Fibroblast of pulmonary artery (primary cell): ENCODE data around the gene FPR1.
A peak's percentile ranks its signal among the peaks of the same experiment; 100 is the strongest.

Experiments used
- DNase-seq: peaks from one replicate; pipeline ENCODE4 v3.0.0-alpha.2; 2010; ENCODE audit warnings: low read depth
- H3K4me3 ChIP-seq: replicated peaks from 2 replicates; pipeline ENCODE4 v1.5.1; 2011; ENCODE audit warnings: low read depth, mild to moderate bottlenecking, control low read depth, low read length, moderate library complexity
- CTCF ChIP-seq: IDR thresholded peaks from 2 replicates; pipeline ENCODE4 v1.5.1; 2011; ENCODE audit warnings: mild to moderate bottlenecking, control low read depth, low read length, inconsistent platforms; ENCODE audit errors: missing control alignments

FPR1 gene

DNA sequence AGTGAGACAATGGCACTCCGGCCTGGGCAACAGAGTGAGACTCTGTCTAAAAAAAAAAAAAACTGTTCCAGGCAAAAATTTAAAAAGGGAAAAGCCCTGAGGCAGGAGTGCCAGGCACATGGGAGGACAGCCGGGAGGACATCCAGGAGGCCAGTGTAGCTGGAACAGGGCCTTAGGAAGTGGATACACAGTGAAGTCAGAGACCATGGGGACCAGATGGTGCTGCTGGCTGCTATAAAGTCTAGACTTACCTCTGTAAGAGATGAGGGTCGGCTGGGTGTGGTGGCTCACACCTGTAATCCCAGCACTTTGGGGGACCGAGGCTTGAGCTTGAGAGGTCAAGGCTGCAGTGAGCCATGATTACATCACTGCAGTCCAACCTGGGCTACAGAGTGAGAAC is 42.9 kb downstream of the FPR1 start:
- DNase-seq = no peak
- no peak for TF ChIP-seq CTCF
- no peak overlapping the region for H3K4me3 ChIP-seq

DNA sequence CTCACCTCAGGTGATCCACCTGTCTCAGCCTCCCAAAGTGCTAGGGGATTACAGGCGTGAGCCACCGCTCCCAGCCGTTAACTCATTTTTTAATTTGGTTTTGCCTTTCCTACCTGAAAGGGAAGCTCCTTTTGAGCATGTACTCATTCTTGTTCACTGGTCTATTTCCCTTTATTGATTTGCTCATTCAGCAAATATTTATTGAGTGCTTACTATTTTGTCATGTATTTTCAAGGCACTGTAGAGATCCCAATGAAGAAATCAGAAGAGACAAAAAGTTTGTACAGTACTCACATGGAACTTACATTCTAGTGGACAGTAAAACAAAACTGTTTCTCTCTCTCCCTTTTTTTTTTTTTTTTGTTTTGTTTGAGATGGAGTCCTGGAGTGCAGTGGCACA is 44.8 kb downstream of the FPR1 start:
- no peak for DNase-seq
- TF ChIP-seq CTCF = no peak
- no peak overlapping the region for H3K4me3 ChIP-seq

GRCh38 chr19:51706296-51706695 is 45.4 kb downstream of the FPR1 start:
- DNase-seq = no peak
- H3K4me3 ChIP-seq = no peak overlapping the region

DNA sequence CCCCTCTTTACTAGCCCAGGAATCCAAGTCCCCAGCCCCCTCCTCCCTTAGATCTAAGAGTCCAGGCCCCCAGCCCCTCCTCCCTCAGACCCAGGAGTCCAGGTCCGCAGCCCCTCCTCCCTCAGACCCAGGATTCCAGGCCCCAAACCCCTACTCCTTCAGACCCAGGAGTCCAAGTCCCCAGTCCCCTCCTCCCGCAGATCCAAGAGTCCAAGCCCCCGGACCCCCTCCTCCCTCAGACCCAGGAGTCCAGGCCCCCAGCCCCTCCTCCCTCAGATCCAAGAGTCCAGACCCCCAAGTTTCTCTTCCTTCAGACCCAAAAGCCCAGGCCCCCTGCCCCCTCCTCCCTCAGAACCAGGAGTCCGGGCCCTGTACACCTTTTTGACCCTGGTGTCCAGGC is 47.1 kb downstream of the FPR1 start:
- DNase-seq = no peak
- TF ChIP-seq CTCF = no peak
- peak overlapping the region; percentile 62 for H3K4me3 ChIP-seq

More at GRCh38 chr19:51706296-51706695, 45.4 kb downstream of the FPR1 start:
- TF ChIP-seq CTCF = no peak

DNA sequence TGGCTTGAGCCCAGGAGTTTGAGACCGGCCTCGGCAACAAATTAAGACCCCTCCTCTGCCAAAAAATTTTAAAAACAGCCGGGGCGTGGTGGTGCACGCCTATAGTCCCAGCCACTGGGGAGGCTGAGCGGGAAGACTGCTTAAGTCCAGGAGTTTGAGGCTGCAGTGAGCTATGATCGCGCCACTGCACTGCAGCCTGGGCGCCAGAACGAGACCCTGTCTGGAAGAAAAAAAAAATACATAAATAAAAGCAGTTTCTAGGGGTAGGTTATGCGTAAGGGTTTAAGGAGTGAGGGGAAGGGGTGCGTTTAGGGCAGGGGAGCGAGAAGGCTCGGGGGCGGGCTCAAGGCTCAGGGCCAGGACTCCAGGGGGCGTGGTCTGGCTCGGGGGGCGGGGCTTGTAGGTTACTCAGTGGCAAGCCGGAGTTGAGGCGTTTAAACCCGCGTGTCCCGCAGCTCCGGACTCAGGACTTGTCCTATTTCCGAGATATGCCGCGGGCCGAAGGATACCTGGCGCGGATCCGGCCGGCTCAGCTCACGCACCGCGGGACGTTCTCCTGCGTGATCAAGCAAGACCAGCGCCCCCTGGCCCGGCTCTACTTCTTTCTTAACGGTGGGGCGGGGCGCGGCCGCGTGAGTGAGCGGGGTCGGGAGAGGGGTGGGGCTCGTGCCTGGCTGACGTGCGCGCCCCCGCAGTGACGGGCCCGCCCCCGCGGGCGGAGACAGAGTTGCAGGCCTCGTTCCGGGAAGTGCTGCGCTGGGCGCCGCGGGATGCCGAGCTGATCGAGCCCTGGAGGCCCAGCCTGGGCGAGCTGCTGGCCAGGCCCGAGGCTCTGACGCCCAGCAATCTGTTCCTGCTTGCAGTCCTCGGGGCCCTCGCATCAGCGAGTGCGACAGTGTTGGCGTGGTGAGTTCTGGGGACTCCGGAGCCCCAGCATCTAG is 47.8 kb downstream of the FPR1 start:
- DNase-seq = peak; percentile 94
- peak; percentile 28 for TF ChIP-seq CTCF
- H3K4me3 ChIP-seq = peak overlapping the region; percentile 62

DNA sequence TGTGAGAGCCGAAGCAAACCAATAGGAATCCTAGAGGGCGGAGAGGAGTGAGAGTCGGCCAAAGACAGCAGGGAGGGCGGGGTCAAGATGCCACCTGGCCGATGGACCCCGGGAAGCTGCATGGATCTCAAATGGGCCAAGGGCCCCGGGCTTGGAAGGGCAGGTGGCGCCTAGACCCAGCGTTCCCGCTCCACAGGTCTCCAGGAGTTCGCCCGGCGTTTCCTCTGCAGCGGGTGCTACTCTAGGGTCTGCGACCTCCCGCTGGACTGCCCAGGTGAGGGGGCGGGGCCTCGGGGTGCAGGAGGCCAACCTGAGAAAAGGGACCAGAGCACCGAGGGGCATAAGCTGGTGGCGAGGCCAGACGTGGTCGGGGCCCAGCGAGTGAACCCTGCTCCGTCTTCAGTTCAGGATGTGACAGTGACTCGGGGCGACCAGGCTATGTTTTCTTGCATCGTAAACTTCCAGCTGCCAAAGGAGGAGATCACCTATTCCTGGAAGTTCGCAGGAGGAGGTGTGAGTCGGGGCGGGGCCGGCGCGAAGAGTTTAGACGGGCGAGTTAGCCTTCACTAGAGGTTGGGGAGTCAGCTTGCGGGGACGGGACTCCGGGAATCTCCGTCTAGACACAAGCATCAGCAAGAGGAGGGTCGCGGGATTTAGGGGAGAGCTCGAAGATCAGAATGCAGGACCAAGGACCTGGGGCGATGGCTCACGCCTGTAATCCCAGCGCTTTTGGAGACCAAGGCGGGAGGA is 48.7 kb downstream of the FPR1 start:
- no peak overlapping the region for H3K4me3 ChIP-seq
- TF ChIP-seq CTCF = no peak

More for the DNA sequence above, 48.7 kb downstream of the FPR1 start:
- no peak for DNase-seq
